HS-27A (cell line): Measurements from ENCODE around the gene TNFRSF18.
"Not testable (repeated sequence)": the region's sequence is repeated elsewhere in the genome, so short reads cannot be mapped to it uniquely, and the experiment has no call there.

Experiments
- DNase-seq: peaks from one replicate; pipeline ENCODE4 v3.0.0-alpha.2; 2012; ENCODE audit warnings: low read depth, missing footprints

The TNFRSF18 gene

GRCh38 chr1:1179346-1179982 lies 26.9 kb downstream of the TNFRSF18 start:
- no peak for DNase-seq

DNA sequence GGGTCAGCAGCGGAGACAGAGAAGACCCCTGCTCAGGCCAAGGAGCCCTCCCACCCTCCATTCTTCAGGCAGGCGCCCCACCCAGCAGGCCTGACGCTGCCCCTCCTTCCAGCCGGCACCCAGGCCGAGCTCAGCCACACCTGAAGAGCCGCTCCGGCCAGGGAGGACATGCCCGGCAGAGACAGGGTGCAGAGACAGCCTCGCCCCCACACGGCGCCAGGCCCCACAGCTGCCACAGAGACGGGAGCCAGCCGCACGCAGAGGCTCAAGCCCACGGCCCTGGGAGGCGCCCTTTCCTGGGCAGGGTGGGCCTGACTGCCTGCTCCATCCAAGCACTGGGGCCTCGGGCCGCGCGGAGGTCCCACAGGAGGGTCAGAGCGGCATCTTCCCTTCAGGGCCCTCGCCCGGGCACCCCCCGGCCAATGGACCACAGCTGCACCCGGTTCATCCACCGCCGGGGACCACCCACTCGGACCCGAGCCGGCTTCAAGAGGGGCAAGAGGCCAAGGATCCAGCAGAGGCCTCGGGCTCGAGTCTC lies 27.5 kb downstream of the TNFRSF18 start:
- DNase-seq = no peak

DNA sequence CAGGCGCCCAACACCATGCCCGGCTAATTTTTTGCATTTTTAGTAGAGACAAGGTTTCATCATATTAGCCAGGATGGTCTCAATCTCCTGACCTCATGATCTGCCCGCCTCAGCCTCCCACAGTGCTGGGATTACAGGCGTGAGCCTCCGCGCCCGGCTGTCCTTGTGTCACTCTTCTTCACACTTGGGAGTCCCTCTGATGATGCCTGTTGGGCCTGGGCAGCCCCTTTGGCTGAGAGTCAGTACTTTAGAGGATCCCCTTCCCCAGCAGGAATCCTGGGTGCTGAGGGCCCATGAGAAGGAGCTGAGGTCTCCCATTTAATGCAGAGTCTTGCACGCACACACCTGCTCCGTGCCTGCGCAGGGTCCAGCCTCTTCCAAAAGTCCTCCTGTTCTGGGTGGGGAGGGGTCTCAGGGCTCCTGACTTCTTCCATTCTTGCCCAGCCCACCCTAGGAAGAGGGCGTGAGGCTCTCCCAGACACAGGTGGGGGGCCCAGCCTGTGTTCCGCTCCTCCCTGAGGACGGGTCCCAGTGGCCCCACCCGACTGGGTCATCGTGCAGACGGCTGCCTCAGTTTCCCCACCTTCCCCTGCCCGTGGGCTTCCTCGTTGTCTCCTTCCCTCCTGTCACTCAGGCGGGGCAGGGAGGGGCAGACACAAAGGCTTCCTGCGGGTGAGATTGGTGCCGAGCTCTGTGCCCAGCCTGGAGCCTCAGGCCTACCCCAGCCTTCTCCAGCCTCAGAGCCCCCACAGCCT lies 28.8 kb downstream of the TNFRSF18 start:
- DNase-seq = no peak

DNA sequence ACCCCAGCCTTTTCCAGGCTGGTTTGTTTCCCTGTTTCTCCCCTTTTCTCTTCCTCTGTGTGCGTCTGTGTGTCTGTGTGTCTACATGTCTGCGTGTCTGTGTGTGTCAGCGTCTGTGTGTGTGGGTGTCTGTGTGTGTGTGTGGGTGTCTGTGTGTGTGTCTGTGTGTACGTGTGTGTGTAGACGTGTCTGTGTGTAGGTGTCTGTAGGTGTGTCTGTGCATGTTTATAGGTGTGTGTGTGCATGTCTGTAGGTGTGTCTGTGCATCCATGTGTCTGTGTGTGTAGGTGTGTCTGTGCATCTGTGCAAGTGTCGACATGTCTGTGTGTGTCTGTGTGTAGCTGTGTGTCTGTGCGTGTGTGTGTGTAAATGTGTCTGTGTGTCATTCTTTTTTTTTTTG lies 29.5 kb downstream of the TNFRSF18 start:
- DNase-seq = no peak

DNA sequence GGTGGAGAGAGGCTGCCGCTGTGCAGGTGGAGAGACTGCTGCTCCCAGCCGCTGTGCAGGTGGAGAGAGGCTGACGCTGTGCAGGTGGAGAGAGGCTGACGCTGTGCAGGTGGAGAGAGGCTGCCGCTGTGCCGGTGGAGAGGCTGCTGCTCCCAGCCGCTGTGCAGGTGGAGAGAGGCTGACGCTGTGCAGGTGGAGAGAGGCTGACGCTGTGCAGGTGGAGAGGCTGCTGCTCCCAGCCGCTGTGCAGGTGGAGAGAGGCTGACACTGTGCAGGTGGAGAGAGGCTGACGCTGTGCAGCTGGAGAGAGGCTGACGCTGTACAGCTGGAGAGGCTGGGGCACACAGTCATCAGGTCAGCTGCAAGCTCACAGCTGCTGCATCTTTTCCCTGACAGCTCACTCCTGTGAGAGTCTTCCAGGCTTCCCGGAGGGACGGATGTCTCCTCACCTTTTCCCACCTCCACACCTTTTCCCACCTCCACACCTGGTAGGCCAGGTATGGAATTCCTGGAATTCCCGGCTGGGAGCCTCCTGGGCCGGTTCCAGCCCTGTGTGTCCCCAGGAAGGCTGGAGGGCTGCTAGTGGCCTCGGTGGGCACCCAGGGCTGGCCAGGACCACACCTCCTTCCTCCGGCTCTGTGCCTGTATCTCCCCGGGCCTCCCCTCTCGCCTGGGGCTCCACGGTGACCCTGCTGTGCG lies 30.2 kb downstream of the TNFRSF18 start:
- not testable (repeated sequence) for DNase-seq

GRCh38 chr1:1175221-1176062 lies 30.9 kb downstream of the TNFRSF18 start:
- no peak for DNase-seq

- DNase-seq = no peak
Measured at GRCh38 chr1:1173793-1174415, 32.5 kb downstream of the TNFRSF18 start, which contains the start of gene TTLL10. TSS of gene TTLL10 (plus strand) at chr1:1173880. CDS start at chr1:1179216, 5,336 bp downstream.

GRCh38 chr1:1173061-1173792 lies 33.2 kb downstream of the TNFRSF18 start:
- no peak for DNase-seq

DNA sequence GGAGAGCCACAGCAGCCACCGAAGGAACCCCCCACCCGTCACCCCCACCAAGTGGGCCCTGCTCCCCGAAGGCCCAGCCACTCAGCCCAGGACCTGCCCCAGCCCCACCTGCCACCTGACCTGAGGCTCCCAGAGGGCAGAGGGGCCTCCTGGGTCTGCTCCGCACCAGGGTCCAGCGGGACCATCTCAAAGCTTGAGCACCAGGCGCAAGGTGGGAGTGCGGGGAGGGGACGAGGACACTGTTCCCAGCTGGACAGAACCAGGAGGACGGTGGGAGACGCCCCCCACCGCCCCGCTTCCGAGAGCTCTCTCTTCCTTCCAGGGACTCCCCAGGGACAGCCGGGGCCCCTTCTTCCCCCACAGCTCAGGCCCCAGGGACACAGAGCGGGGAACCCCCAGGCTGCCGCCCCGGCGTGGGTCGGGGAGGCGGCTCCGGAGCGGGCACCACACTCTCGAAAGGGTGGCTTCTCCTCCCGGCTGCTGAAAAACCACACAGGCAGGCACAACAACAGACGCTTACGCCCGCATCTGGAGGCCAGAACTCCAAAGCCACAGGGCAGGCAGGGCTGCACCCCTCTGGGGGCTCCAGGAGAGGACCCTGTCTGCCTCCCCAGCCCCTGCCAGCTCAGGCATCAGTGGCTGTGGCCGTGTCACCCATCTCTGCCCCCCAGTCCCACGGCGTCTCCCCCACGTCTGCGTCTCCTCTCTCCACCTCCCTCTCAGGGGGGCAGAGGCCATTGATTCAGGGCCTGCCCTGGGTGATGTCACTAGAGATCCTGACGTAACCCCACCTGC lies 34.6 kb downstream of the TNFRSF18 start:
- no peak for DNase-seq

- DNase-seq = no peak
Measured at GRCh38 chr1:1171161-1171545, 35.2 kb downstream of the TNFRSF18 start.

DNA sequence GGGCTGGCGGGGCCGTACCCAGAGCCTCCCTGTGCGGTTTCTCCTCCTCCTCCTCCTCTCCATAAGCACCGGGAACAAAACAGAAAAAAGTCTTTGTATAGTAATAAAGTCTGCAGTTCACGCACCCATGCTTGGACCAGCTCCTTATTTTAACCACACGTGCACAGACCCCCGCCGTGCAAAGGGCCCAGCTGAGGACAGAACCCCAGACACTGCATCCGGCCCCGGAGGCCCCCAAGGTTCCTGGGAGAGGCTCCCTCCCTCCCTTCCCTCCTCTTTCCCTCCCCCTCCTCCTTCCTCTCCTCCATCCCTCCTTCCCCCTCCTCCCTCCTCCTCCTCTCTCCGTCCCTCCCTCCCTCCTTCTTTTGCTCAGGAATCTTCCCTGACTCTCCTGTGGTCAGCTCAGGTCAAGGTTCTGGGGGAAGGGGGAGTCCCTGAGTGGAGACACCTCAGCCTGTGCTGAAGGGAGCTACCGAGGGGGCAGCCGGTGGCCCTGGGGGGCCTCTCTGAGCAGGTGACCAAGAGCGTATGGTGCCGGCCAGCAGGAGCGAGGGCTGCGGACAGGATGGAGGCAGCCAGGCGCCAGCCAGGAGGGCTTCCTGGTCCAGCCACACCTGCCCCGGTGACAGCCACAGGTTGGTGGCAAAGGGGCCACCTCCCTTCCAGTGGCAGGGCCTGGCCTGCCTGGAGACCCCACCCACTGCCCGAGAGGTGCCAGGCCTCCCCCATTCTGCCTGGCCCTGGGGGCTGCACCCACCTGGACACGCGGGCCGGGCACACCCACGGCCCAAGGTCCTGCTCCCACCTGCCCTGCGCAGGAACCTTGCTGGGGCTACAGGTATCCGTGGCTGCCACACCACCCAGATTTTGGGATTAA lies 35.9 kb downstream of the TNFRSF18 start:
- no peak for DNase-seq

- no peak for DNase-seq
Measured at GRCh38 chr1:1169429-1170214, 36.8 kb downstream of the TNFRSF18 start.

- no peak for DNase-seq
Measured at GRCh38 chr1:1168451-1169411, 37.7 kb downstream of the TNFRSF18 start.

- DNase-seq = no peak
Measured at GRCh38 chr1:1167841-1168450, 38.4 kb downstream of the TNFRSF18 start.

- no peak for DNase-seq
Measured at GRCh38 chr1:1167398-1167821, 39.0 kb downstream of the TNFRSF18 start.
